SK-MEL-5 (cell line): ENCODE data around the gene DDR1. TPM values are rescaled to one million over a fixed set of nuclear protein-coding genes. Genes with fewer than 3 reads are reported as not detected.

ENCODE experiments used
- DNase-seq: peaks from one replicate; pipeline ENCODE4 v3.0.0-alpha.2; 2016; ENCODE audit warnings: low read depth, low spot score
- in situ Hi-C: cut with HindIII; loops from 2 replicates; pipeline ENCODE4 v1.10.0; 2016; ENCODE audit warnings: low sequenced_read_pairs, high pct_unique_total_duplicates, low pct_unique_long_range_greater_than_20kb
- total RNA-seq: library from RNA; depleted of rRNA; stranded (reverse); fragments of >200 nt; shearing (Covaris generic); gene quantifications from 2 replicates; pipeline ENCODE4 v1.2.3, GENCODE V29; 2014

The DDR1 gene
- total RNA-seq, 1 experiment from 2014 or later: 34.1 TPM

DNA sequence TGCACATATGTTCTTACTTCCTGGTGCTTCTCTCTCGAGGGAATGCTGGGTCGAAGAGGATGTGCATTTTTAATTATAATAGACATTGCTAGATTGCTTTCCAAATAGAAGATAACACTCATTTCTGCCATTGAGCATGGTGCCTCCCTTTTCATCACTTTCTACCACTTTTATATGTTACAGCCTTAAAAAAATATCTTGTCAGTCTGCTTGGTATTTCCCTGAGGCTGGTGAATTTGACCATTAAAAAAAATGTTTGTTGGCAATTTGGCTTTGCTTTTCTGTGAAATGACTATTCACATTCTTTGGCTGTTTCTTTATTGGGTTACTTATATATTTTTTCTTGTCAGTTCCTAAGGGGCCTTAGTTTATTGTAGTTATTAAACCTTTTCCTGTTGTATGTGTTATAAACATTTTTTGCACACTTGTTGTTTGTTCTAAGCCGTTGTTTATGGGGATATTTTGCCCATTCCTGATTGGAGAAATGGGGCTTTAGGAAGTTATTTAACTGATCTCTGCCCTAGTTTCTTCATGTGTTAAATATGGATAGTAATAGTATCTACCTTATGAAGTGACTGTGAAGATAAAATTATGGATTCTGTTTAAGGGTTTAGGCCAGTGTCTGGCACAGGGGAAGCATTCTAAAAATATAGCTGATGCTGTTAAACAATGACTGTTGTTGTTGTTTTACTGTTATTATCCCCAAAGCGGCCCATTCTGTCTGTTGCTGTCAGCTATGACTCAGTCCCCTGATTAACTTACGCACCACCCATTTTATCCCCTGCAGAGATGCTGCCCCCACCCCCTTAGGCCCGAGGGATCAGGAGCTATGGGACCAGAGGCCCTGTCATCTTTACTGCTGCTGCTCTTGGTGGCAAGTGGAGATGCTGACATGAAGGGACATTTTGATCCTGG lies 3.8 kb downstream of the DDR1 start:
- in situ Hi-C loops: no loop called here
- no peak for DNase-seq

DNA sequence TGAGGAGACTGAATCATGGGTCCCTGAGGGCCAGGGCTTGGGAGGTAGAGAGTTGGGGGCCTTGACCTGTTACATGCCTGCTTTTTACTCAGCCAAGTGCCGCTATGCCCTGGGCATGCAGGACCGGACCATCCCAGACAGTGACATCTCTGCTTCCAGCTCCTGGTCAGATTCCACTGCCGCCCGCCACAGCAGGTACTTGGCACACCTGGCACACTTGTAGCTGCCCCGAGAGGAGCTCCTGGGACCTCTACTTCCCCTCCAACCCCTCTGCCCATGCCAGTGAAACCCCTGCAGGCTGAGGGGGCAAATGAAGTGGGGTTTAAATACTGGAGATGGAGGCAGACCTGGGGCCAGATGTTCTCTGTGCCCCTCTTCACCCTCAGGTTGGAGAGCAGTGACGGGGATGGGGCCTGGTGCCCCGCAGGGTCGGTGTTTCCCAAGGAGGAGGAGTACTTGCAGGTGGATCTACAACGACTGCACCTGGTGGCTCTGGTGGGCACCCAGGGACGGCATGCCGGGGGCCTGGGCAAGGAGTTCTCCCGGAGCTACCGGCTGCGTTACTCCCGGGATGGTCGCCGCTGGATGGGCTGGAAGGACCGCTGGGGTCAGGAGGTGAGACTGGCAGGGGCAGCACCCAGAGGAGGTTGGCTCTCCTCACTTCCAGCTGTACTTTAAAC lies 4.6 kb downstream of the DDR1 start:
- no peak for DNase-seq
- in situ Hi-C loops: no loop called here

DNA sequence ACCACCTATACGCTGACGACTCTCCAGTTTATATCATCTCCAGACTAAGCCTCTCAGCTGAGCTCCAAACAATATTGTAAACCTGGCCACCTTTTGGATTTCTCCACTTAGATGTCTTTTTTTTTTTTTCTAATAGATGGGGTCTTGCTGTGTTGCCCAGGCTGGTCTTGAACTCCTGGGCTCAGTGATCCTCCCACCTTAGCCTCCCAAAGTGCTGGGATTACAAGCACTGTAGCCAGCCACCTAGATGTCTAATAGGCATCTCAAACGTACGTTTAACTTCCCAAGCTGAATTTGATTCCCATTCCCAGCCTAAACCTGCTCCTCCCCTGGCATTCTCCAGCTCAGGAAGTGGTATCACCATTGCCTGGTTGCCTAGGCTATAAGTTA lies 5.2 kb downstream of the DDR1 start:
- DNase-seq: no peak
- in situ Hi-C loops: no loop called here

DNA sequence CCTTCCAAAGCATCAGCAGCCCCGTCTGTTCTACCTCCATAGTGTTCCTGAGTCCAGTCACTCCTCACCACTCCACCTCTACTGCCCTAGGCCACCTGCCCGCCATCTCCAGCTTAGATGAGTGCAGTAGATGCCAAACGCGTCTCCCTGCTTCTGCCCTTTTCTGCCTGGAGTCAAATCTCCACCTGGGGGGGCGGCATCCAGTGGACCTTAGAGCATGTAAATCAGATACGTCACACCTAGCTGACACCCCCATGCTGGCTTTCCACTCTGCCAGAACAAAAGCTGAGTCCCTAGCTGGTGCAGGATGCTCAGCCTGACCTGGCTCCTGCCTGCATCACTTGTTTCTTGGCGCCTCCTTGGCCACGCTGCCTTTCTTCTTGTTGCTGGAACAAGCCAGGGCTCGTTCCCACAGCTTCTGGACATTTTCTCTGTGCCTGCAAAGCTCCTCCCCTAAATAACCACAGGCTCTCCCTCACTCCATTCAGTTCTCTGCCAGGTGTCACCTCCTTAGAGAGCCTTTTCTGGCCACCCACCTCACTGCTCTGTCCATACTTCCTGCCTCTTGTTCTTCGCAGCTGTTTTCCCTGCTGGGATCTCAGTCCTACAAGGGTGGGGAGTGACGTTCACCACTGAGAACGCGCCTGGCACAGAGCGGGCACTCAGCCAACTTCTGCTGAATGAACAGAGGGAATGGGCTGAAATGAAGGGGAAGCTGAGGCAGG lies 5.8 kb downstream of the DDR1 start:
- in situ Hi-C loops: no loop called here
- DNase-seq: no peak

DNA sequence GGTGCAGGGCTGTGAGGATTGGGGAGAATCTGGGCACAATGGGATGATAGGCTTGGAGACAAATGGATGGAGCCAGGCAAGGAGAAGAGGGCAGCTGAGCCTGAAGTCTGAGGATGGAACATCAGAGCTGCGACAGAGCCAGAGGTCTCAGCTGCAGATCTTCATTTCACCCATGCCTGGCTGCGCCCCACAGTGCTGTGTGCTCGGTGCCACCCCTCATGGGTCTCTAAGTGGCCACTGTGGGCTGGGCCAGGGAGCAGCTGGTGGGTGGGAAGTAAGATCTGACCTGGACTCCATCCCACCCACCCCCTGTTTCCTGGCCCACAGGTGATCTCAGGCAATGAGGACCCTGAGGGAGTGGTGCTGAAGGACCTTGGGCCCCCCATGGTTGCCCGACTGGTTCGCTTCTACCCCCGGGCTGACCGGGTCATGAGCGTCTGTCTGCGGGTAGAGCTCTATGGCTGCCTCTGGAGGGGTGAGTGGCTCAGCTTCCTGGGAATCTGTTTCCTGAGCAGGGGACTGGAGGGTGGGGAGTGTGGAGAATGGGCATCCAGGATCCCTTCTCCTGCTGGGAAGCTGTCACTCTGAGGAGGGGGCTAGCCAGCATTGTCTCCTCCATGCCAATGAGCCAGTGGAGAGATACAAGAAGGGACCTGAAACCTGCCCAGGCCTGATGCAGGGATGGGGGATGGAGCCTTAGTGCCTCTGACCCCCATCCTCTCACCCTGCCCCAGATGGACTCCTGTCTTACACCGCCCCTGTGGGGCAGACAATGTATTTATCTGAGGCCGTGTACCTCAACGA lies 6.5 kb downstream of the DDR1 start:
- in situ Hi-C loops: no loop called here
- DNase-seq: no peak

- no peak for DNase-seq
- in situ Hi-C loops: no loop called here
These were observed 7.1 kb downstream of the DDR1 start for GRCh38 chr6:30891450-30891723.

DNA sequence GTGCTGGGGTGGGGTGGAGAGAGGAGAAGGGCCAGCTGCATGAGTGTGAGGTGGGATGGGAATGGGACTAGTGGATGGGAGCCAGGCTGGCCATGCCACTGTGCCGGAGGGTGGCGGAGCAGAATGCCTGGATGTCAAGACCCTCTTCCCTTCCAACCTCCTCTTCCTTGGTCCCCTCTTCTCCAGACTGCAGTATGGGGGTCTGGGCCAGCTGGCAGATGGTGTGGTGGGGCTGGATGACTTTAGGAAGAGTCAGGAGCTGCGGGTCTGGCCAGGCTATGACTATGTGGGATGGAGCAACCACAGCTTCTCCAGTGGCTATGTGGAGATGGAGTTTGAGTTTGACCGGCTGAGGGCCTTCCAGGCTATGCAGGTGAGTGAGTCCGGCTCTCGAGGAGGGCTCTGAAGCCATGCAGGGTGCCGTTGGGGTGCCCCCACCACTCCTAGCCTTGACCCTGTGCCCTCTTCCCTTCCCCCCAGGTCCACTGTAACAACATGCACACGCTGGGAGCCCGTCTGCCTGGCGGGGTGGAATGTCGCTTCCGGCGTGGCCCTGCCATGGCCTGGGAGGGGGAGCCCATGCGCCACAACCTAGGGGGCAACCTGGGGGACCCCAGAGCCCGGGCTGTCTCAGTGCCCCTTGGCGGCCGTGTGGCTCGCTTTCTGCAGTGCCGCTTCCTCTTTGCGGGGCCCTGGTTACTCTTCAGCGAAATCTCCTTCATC lies 7.7 kb downstream of the DDR1 start:
- DNase-seq: no peak
- in situ Hi-C loops: no loop called here

DNA sequence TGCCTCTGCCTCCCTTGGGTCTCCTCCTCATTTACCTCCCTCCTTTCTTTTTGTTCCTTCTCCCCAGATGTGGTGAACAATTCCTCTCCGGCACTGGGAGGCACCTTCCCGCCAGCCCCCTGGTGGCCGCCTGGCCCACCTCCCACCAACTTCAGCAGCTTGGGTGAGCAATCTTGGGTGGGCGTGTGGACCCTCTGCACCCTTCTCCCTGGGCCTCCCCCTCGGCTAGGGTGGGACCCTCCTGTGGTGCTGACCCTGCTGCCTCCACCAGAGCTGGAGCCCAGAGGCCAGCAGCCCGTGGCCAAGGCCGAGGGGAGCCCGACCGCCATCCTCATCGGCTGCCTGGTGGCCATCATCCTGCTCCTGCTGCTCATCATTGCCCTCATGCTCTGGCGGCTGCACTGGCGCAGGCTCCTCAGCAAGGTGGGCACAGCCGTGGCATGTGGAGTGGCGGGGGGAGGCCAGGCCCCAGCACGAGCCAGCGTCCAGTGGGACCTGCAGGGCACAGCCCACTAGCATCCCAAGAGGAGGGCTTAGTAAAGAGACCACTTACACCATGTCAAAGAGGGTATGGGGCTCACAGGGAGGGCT lies 8.8 kb downstream of the DDR1 start:
- DNase-seq: no peak
- in situ Hi-C loops: no loop called here

DNA sequence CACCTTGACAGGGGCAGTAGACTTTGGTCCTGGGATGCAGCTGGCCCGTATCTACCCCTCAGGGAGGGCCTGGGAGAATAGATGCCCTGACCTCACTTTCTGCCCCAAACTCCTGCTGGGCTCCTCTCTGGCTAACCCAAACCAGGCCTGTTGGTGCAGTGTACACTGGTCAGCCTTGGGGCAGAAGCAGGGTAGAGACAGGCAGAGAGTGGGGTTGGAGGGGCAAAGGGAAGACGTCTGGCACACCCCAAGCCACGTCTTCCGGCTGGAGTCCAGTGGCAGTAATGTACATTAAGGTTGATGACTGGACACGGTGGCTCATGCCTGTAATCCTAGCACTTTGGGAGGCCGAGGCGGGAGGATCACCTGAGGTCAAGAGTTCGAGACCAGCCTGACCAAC lies 9.3 kb downstream of the DDR1 start:
- no peak for DNase-seq
- in situ Hi-C loops: no loop called here

- in situ Hi-C loops: no loop called here
- no peak for DNase-seq
These were observed 10.1 kb downstream of the DDR1 start for GRCh38 chr6:30894381-30894780.

DNA sequence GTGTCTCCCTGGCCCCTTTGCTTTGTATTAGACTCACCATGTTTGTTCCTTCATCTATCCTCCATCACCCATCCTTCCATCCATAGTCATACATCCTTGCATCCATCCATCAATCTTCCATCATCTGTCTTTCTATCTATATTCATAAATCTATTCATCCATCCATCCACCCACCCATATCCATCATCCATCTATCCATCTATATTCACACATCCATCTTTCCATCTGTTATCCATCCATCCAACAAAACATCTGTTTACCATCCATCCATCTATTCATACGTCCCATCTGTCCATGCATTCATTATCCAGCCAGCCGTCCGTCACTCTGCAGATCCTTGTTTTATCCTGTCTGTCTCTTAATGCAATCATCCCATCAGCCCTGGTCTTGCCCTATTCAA lies 10.6 kb downstream of the DDR1 start:
- DNase-seq: no peak
- in situ Hi-C loops: no loop called here

DNA sequence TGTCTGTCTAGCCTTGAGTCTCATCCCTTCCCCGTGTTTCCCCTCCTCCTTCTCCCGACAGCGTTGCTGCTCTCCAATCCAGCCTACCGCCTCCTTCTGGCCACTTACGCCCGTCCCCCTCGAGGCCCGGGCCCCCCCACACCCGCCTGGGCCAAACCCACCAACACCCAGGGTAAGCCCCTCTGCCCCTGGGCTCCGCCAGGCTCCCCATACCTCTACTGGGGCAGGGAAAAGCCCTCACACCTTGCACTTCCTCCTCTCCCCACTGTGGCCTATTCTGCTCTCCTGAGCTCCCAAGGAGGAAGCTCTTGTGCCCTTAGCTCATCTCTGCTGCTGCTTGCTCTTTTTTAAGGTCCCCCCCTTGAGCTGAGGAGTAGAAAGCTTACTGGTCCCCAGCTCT lies 11.0 kb downstream of the DDR1 start:
- no peak for DNase-seq
- in situ Hi-C loops: no loop called here

DNA sequence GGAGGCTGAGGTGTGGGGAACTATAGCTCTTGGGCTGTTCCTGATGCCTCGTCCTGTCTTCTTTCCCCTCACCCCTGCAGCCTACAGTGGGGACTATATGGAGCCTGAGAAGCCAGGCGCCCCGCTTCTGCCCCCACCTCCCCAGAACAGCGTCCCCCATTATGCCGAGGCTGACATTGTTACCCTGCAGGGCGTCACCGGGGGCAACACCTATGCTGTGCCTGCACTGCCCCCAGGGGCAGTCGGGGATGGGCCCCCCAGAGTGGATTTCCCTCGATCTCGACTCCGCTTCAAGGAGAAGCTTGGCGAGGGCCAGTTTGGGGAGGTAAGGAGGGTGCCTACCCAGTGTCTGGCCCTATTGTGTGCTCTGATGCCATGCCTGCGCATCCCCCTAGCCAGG lies 12.2 kb downstream of the DDR1 start:
- no peak for DNase-seq

DNA sequence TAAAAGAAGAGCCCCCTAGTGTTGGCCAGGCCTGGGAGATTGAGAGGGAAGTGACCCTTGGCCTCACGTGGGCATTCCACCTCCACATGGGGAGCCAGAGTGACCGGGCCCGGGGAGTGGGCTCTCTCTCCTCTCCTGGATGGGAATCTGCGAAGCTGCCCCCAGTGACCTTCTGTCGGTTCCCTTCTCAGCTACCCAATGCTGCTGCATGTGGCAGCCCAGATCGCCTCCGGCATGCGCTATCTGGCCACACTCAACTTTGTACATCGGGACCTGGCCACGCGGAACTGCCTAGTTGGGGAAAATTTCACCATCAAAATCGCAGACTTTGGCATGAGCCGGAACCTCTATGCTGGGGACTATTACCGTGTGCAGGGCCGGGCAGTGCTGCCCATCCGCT lies 13.6 kb downstream of the DDR1 start:
- in situ Hi-C loops: no loop called here
- no peak for DNase-seq

More for the DNA sequence above, 12.2 kb downstream of the DDR1 start:
- in situ Hi-C loops: no loop called here

DNA sequence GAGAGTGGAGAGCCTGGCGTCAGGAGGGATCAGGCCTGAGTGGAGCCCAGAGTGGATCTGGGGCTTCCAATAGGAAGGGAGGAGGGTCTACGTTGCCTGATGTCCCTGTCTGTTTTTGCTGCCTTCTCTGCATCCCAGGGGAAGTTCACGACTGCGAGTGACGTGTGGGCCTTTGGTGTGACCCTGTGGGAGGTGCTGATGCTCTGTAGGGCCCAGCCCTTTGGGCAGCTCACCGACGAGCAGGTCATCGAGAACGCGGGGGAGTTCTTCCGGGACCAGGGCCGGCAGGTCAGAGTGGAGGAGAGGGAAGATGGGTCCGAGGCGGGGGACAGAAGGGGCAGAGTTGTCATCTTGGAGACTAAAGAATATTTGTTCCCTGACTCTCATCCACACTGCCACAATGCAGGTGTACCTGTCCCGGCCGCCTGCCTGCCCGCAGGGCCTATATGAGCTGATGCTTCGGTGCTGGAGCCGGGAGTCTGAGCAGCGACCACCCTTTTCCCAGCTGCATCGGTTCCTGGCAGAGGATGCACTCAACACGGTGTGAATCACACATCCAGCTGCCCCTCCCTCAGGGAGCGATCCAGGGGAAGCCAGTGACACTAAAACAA lies 14.5 kb downstream of the DDR1 start:
- in situ Hi-C loops: no loop called here
- DNase-seq: no peak

GRCh38 chr6:30900863-30901417 lies 16.6 kb downstream of the DDR1 start:
- DNase-seq: no peak
- in situ Hi-C loops: no loop called here
